SK-N-DZ (cell line): ENCODE data around the gene HSP90AB1.
A peak's percentile ranks its signal among the peaks of the same experiment; 100 is the strongest.

ENCODE experiments used
- DNase-seq: peaks from one replicate; pipeline ENCODE4 v3.0.0-alpha.2; 2015; ENCODE audit warnings: low spot score

HSP90AB1 gene

GRCh38 chr6:44255105-44255808, 8.4 kb downstream of the HSP90AB1 start:
- DNase-seq, result no peak

GRCh38 chr6:44255871-44256774, 9.2 kb downstream of the HSP90AB1 start:
- DNase-seq, result no peak

- DNase-seq, result no peak
Measured at GRCh38 chr6:44256775-44257024, 9.8 kb downstream of the HSP90AB1 start.

GRCh38 chr6:44257025-44257752, 10.3 kb downstream of the HSP90AB1 start, which contains the start of gene SLC35B2:
TSS of gene SLC35B2 (minus strand) at chr6:44257528. CDS start at chr6:44257410, 118 bp downstream.
- peak; percentile 74 for DNase-seq

GRCh38 chr6:44257753-44258324, 10.9 kb downstream of the HSP90AB1 start:
- no peak for DNase-seq

- DNase-seq, result no peak
Measured at GRCh38 chr6:44258325-44258863, 11.5 kb downstream of the HSP90AB1 start.

- DNase-seq, result no peak
Measured at GRCh38 chr6:44258921-44259320, 12.0 kb downstream of the HSP90AB1 start.

GRCh38 chr6:44260011-44260410, 13.1 kb downstream of the HSP90AB1 start:
- no peak for DNase-seq

GRCh38 chr6:44260451-44261297, 13.8 kb downstream of the HSP90AB1 start:
- DNase-seq, result no peak

- DNase-seq, result no peak
Measured at GRCh38 chr6:44261581-44261980, 14.7 kb downstream of the HSP90AB1 start.

GRCh38 chr6:44262467-44263353, 15.8 kb downstream of the HSP90AB1 start:
- DNase-seq, result no peak

GRCh38 chr6:44263354-44264100, 16.6 kb downstream of the HSP90AB1 start:
- DNase-seq, result no peak

- DNase-seq, result peak; percentile 9
Measured at GRCh38 chr6:44264154-44265006, 17.5 kb downstream of the HSP90AB1 start.

- DNase-seq, result peak; percentile 77
Measured at GRCh38 chr6:44265007-44265721, 18.3 kb downstream of the HSP90AB1 start, which contains the start of gene NFKBIE. TSS of gene NFKBIE (minus strand) at chr6:44265551. CDS start at chr6:44265346, 205 bp downstream.

- DNase-seq, result no peak
Measured at GRCh38 chr6:44265722-44266233, 18.9 kb downstream of the HSP90AB1 start.

GRCh38 chr6:44266347-44266746, 19.4 kb downstream of the HSP90AB1 start:
- no peak for DNase-seq

GRCh38 chr6:44267252-44267651, 20.4 kb downstream of the HSP90AB1 start:
- DNase-seq, result no peak
